ENCODE data around the gene SRP14. TPM values are rescaled to one million over a fixed set of nuclear protein-coding genes. Genes with fewer than 3 reads are reported as not detected.

Gene SRP14
- total RNA-seq, 2 donors from 2014 or later: 108 to 114 TPM

DNA sequence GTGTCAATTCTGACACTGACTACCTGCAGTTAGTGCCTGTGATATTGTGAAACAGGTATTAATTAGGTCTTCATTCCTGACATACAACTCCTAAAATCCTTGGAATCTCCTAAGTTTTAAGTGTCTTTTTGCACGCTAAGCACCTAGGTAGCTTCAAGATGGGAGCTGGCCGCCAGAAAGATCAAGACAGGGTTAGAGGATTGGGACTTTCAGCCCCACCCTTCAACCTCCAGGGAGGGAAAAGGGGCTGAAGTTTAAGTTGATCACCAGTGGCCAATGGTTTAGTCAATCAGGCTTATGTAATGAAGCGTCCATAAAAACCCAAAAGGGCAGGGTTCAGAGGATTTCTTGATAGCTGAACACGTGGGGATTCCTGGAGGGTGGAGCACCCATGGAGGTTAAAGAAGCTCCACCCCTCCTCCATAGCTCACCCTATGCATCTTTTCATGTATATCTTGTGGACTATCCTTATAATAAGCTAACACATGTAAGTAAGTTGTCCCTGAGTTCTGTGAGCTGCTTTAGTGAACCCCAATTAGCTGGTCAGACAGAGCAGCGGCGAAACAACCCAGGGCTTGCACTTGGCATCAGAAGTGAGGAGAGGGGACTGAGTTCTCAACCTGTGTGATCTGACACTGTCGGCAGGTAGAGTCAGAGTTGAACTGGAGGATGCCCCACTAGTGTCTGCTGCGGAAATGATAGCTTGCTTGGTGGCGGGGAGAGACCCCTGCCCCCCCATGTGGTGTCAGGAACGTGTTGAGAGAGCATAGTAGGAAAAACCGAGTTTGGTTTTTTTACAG lies 12.8 kb upstream of the SRP14 start:
- Mint-ChIP-seq H3K4me3 (no peak overlapping the region), H3K27ac (no peak overlapping the region), H3K4me1 (peaks cover 49% of the 10 kb centered on the region), H3K36me3 (ENCODE audit: low read depth) (no peaks in the 10 kb centered on the region), H3K27me3 (no peaks in the 10 kb centered on the region)
- no peaks in the 10 kb centered on the region for H3K9me3 ChIP-seq (ENCODE audit: control insufficient read depth, low read length, poor library complexity, severe bottlenecking)
- ATAC-seq (no peak), DNase-seq (no peak)

DNA sequence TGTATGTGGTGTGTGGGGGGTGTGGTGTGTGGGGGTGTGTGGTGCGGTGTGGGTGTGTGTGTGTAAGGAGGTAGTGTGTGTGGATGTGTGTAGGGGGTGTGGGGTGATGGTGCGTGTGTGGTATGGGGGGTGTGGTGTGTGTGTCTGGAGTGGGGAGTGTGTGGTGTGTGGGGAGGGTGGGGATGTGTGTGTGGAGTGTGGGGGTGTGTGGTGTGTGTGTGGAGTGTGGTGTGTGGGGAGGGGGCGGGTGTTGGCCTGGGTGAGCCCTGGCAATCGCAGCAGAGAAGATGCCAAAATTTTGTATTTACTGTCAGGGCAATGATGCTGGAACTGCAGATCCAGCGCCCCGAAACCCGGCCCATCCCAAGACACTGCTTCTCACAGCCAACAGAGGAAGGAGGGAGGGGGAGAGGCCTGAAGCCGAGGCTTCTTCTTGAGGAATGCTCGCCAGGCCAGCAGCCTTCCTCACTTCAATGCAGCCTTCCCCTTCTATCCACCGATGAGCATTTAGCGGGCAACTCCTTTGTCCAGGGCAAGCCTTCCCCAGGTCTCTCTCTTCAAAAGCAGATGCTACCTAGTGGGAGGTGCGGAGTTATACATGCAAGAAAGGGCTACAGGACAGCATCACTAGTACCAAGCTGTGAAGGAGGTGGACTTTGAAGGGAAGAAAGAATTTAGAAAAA lies 11.9 kb upstream of the SRP14 start:
- H3K27me3 Mint-ChIP-seq: no peaks in the 10 kb centered on the region
- peaks cover 49% of the 10 kb centered on the region for H3K4me1 Mint-ChIP-seq
- DNase-seq (no peak), ATAC-seq (no peak)
- no peak overlapping the region for H3K4me3 Mint-ChIP-seq
- H3K27ac Mint-ChIP-seq: no peak overlapping the region
- H3K9me3 ChIP-seq (ENCODE audit: control insufficient read depth, low read length, poor library complexity, severe bottlenecking): no peaks in the 10 kb centered on the region
- no peaks in the 10 kb centered on the region for H3K36me3 Mint-ChIP-seq (ENCODE audit: low read depth)

DNA sequence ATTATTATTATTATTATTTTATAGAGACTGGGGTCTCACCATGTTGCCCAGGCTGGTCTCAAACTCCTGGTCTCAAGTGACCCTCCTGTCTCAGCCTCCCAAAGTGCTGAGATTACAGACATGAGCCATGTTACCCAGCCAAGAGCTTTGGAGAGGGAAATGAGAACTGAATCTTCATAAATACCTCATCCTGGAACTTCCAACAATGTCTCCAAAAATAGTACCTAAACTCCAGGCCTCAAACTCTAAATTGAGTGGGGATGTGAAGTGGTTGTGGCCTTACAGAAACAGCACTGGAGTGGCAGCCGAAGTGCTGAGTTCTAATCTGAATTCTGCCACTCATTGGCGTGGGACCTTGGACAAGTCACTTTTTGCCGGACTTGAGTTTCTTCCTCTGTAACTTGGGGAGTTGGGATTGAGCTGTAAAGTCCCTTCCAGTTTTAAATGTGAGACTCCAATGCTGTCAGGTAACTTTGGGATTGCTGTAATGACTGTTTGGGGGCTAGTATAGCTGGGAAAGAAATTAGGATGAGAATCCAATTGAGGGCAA lies 10.0 kb upstream of the SRP14 start:
- H3K9me3 ChIP-seq (ENCODE audit: control insufficient read depth, low read length, poor library complexity, severe bottlenecking): no peaks in the 10 kb centered on the region
- no peak overlapping the region for H3K4me3 Mint-ChIP-seq
- H3K27me3 Mint-ChIP-seq: no peaks in the 10 kb centered on the region
- DNase-seq (no peak), ATAC-seq (no peak)
- no peaks in the 10 kb centered on the region for H3K36me3 Mint-ChIP-seq (ENCODE audit: low read depth)
- peaks cover 45% of the 10 kb centered on the region for H3K4me1 Mint-ChIP-seq
- H3K27ac Mint-ChIP-seq: peak overlapping the region; percentile 95

DNA sequence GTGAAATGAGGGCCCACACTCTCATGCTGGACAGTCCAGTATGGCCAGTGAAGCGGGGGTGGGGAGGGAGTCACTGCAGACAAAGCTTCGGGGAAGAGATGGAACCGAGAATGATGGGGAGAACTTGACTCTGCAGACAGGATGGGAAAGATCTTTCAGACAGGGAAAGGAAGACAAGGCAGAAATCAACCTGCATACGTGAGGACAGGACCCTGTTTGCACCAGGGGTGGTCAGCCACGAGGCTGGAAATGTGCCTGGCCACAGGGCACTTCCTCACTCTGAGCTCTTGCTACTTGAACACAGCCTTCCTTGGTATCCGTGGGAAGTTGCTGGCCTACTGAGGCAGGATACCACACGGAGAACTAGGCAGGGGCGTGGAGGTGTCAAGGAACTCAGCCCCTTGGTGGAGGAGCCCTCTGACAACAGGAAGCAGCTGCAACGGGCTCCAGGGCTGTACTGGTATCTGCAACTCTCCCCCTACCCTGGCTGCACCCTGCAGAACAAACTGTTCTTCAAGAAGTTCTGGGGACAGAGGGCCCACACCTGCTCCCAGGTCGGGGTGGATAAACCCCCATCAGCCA lies 9.3 kb upstream of the SRP14 start:
- Mint-ChIP-seq H3K4me3 (peak overlapping the region; percentile 84), H3K4me1 (peaks cover 38% of the 10 kb centered on the region), H3K27ac (peak overlapping the region; percentile 95), H3K27me3 (no peaks in the 10 kb centered on the region), H3K36me3 (ENCODE audit: low read depth) (no peaks in the 10 kb centered on the region)
- H3K9me3 ChIP-seq (ENCODE audit: control insufficient read depth, low read length, poor library complexity, severe bottlenecking): no peaks in the 10 kb centered on the region
- ATAC-seq (peak; percentile 24), DNase-seq (no peak)

DNA sequence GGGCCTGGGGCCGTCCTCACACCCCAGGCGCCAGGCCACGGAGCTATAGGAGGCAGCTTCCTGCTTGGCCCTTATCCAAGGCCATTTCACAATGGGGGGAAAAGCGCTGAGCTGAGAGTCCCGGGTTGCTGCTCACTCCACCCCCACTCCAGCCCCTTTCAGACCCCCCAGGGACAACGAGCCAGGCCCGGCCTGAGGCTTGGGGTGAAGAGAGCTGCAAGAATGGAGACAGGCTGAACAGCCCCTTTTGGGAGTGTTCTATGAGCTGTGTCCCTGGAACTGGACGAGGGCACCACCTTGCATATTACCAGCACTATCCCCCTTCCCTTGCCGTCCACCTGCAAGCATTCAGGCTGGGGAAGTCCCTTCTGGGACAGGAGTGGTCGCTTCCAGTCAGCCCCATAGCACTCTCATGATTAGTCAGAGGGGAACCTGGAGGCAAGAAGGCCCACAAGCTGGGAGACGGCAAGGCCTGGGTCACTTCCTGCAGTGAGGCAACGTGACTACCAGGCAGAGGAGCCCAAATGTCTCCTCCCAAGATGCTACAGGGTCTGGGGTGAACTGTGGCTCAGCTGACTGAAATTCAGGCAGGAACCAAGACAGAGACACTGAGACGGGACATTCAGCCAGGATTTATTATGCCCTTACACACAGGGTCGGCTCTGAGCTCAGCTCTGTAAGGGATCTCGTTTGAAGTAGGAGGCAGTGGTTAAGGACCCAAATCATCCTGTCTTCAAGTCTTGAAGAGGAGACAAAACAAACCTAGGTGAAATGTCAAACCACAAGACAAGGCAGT lies 8.6 kb upstream of the SRP14 start:
- H3K27me3 Mint-ChIP-seq: no peaks in the 10 kb centered on the region
- peaks cover 36% of the 10 kb centered on the region for H3K4me1 Mint-ChIP-seq
- ATAC-seq (peak; percentile 42), DNase-seq (peak in 1 of 3 donors; percentile 28)
- no peaks in the 10 kb centered on the region for H3K9me3 ChIP-seq (ENCODE audit: control insufficient read depth, low read length, poor library complexity, severe bottlenecking)
- peak overlapping the region; percentile 95 for H3K27ac Mint-ChIP-seq
- H3K36me3 Mint-ChIP-seq (ENCODE audit: low read depth): no peaks in the 10 kb centered on the region
- peak overlapping the region; percentile 84 for H3K4me3 Mint-ChIP-seq

DNA sequence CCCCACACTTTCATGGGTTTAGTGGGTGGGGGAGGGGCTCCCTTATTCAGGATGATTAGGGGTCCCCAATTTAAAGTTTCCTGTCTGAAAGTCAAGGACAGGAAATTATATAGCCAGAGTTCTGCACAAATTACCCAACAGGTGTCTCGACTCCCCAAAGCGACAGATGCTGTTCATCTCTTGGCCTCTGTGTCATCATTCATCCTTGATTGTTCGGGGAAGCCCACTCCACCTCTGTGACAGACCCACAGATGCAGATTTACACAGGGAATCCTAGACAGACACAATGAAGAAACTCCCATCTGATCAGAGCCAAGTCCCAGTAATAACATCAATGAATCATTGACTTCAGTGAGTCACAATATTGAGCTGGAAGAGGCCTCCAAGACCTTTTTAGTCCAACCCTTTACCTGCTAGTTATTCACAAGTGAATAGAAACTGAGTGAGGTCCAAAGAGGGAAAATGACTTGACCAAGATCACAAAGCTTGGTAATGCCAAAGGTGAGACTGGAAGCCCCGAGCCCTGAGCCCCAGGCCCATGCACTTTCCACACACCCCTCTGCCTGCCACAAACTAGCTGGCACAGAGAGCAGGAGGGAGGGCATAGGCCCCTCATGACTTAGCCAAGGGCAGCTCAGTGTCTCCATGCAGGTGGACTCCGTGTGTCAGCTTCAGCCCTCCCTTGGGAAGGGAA lies 7.9 kb upstream of the SRP14 start:
- DNase-seq (no peak), ATAC-seq (no peak)
- Mint-ChIP-seq H3K27me3 (no peaks in the 10 kb centered on the region), H3K4me3 (no peak overlapping the region), H3K4me1 (peaks cover 34% of the 10 kb centered on the region), H3K36me3 (ENCODE audit: low read depth) (no peaks in the 10 kb centered on the region), H3K27ac (peak overlapping the region; percentile 95)
- no peaks in the 10 kb centered on the region for H3K9me3 ChIP-seq (ENCODE audit: control insufficient read depth, low read length, poor library complexity, severe bottlenecking)

DNA sequence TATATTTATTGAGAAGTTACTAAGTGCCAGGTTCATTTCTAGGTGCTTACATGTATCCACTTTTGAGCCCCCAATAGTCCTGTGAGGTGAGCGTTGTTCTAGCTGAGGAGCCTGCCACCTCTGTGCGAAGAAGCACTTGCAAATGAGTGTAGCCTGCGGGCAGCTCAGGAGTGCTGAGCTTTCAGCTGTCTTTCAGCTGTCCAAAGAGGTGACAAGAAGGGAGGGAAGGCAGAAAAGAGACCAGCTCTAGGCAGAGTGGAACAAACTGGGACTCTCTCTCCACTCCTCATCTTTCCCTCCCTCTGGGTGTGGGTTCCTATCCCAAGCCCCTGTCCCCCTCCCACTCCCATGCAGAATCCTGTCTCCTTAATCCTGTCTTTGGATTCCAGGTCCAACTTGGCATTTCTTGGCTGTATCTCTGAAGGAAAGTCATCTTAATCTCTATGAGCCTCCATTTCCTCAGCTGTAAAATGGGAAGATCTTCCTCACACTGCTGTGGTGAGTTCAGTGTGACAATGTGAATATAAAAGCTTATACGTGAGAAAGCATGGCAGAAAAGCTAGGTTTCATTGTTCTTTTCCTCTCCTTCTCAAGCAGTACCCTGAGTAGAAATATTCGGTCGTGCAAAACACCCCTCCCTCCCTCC lies 6.7 kb upstream of the SRP14 start:
- Mint-ChIP-seq H3K27me3 (no peaks in the 10 kb centered on the region), H3K27ac (peak overlapping the region; percentile 75), H3K4me3 (no peak overlapping the region), H3K36me3 (ENCODE audit: low read depth) (no peaks in the 10 kb centered on the region), H3K4me1 (peaks cover 32% of the 10 kb centered on the region)
- no peaks in the 10 kb centered on the region for H3K9me3 ChIP-seq (ENCODE audit: control insufficient read depth, low read length, poor library complexity, severe bottlenecking)
- ATAC-seq (no peak), DNase-seq (no peak)

DNA sequence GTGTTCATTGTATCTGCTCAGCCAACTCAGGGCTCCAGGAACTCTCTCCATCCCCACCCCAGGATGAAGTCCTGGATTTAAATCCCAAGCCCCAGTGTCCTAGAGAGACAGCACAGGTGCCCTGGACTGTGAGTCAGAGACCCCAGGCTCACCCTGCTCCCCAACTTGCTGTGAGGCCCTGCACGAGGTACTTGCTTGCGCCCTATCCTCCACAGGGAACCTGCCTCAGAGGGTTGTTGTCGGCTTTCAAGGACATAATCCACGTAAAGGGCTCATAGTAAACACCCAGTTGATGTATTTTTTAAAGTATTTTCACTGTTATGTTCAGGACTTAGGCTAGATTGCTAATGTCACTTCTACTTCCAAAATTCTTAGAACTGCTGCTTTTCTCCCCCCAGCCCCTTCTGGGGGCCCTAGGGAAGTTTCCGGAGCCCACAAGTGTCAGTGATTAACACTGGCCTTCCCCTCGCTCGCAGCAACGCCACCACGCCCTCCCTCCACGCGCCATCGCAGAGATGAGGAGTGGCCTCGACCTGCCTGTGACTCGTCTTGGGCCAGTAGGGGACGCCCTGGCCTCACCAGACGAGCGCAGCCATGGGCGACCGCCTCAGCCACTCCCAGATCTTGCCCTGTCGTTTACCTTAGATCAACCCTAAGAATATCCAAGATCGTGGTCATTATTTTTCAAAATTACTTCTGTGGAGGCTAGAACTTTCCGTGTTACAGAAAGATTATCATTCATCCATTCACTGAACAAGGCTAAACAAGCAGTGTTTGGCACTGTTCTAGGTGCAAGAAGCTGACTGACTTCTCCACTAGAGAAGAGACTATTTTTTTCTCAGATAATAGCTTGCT lies 6.0 kb upstream of the SRP14 start:
- peak overlapping the region; percentile 69 for H3K4me3 Mint-ChIP-seq

DNA sequence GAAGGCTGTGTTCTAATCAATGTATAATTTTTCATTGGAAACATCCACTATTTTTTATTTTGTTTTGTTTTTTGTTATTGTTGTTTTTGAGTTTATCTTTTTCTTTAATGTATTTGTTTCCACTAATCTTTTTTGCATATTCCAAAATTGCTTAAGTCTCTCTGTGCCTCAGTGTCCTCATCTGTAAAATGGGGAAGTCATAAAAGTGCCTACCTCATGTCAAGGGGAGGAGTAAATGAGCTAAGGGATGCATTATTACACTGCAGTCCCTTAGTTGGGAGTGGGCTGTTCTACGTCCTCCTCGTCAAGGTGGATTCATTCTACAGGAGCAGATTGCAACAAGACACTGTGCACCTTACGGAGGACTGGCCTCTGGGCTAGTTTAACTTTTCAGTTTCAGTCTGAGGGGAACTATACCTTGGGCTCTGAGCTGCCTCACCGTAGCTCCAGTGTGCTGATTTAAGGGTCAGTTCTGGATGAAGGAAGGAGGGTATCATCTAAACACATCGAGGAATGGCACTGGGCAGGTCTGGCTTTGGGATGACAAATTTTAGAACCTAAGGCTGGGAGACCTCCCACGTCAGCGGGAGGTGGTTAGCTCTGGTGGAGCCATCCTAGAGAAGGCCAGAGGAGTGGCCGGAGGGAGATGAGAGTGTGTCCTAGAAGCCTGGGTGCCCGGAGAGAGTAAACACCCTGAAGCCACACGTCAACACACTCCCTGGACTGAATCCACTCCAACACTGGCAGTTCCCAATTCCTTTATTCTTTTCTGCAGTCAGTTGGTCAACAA lies 5.1 kb upstream of the SRP14 start:
- Mint-ChIP-seq H3K27ac (no peak overlapping the region), H3K36me3 (ENCODE audit: low read depth) (no peaks in the 10 kb centered on the region), H3K27me3 (no peaks in the 10 kb centered on the region), H3K4me1 (peaks cover 33% of the 10 kb centered on the region), H3K4me3 (no peak overlapping the region)
- DNase-seq (no peak), ATAC-seq (no peak)
- H3K9me3 ChIP-seq (ENCODE audit: control insufficient read depth, low read length, poor library complexity, severe bottlenecking): no peaks in the 10 kb centered on the region

More for the DNA sequence above, 6.0 kb upstream of the SRP14 start:
- H3K4me1 Mint-ChIP-seq: peaks cover 33% of the 10 kb centered on the region
- ATAC-seq (peak; percentile 96), DNase-seq (peak; percentile 63 to 71 (median 69))
- H3K27me3 Mint-ChIP-seq: no peaks in the 10 kb centered on the region
- H3K27ac Mint-ChIP-seq: peak overlapping the region; percentile 75
- no peaks in the 10 kb centered on the region for H3K36me3 Mint-ChIP-seq (ENCODE audit: low read depth)
- H3K9me3 ChIP-seq (ENCODE audit: control insufficient read depth, low read length, poor library complexity, severe bottlenecking): no peaks in the 10 kb centered on the region

DNA sequence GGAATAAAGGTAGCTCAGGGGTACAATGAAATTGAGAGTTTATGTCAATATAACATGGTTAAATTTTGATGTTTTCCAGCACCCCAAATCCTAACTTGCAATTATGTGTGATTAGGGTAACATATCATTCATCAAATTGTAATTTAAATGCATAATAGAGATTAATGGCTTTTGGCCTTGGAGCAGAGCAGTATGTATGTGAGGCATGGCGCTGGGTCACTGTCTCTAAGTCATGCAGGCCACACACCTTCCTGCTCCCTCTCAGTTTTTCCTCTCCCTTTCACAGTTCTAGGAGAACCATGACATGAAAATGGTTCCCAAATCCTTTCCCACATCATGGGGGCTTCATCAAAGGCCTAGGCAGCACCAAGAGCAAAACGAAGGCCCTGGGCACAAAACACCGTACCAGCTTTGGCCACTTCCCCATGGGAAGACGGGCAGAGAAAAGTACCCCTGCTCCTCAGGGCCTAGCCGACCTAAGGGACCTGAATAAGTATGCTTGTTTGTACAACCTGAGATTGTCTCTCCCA lies 3.9 kb upstream of the SRP14 start:
- Mint-ChIP-seq H3K36me3 (ENCODE audit: low read depth) (peaks cover 3% of the 10 kb centered on the region), H3K4me1 (peaks cover 31% of the 10 kb centered on the region), H3K4me3 (no peak overlapping the region), H3K27me3 (no peaks in the 10 kb centered on the region), H3K27ac (peak overlapping the region; percentile 9)
- H3K9me3 ChIP-seq (ENCODE audit: control insufficient read depth, low read length, poor library complexity, severe bottlenecking): no peaks in the 10 kb centered on the region
- DNase-seq (no peak), ATAC-seq (no peak)

DNA sequence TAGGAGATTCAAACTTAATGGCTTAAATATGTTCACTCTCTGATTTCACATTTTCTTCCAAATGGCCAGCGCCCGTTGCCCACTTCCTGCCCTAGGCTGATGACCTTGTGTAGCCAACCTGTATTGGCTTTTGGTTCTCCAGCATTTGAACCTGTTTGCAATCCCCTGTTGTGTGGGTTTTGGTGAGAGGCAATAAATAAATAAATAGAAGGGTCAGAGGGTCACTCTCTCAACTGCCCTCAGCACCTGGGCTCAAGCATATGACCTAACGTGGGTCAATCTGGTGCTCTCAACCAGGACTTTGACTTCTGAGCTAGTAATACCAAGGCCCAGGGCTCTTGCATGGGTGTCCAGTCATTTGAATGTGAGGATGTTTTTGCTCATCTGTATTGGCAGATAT lies 1.8 kb upstream of the SRP14 start:
- DNase-seq: no peak
- H3K27me3 Mint-ChIP-seq: no peaks in the 10 kb centered on the region
- H3K4me1 Mint-ChIP-seq: peaks cover 38% of the 10 kb centered on the region

More for the DNA sequence above, 1.8 kb upstream of the SRP14 start:
- no peak for ATAC-seq
- Mint-ChIP-seq H3K36me3 (ENCODE audit: low read depth) (peaks cover 3% of the 10 kb centered on the region), H3K4me3 (peak overlapping the region; percentile 66), H3K27ac (peak overlapping the region; percentile 99)
- no peaks in the 10 kb centered on the region for H3K9me3 ChIP-seq (ENCODE audit: control insufficient read depth, low read length, poor library complexity, severe bottlenecking)
